A673 (cell line): ENCODE data around the gene FAM114A2. TPM values are rescaled to one million over a fixed set of nuclear protein-coding genes. Genes with fewer than 3 reads are reported as not detected.
A peak's percentile ranks its signal among the peaks of the same experiment; 100 is the strongest.

ENCODE experiments used
- BruUV-seq: library from RNA; stranded (reverse); fragments of 400-500 nt; replicated peaks from 2 replicates; lab custom pipeline; 2021; lab: Mats Ljungman, UMichigan
- CTCF ChIA-PET: fragments of 300-600 bp; sonication (Branson Sonifier 250); formaldehyde crosslinking; loops from one replicate; lab custom pipeline; 2022; ENCODE audit warnings: antibody characterized with exemption; lab: Charles Lee
- POLR2A ChIA-PET: fragments of 300-600 bp; sonication (Branson Sonifier 250); formaldehyde crosslinking; loops from one replicate; lab custom pipeline; 2022; ENCODE audit warnings: antibody characterized with exemption; ENCODE audit not compliant: low non-redundant PET; lab: Charles Lee
- DNase-seq: peaks from one replicate; pipeline ENCODE4 v3.0.0-alpha.2; 2015; ENCODE audit warnings: low spot score
- H3K27ac ChIP-seq: fragments of 200-600 bp; sonication (generic); 2 replicates; pipeline ENCODE4 v1.5.1; 2016; ENCODE audit warnings: mixed run types, low read depth, mild to moderate bottlenecking, mixed read lengths, antibody characterized with exemption, low read length; ENCODE audit not compliant: poor library complexity, severe bottlenecking
- H3K27me3 ChIP-seq: fragments of 200-600 bp; sonication (generic); replicated peaks from 2 replicates; pipeline ENCODE4 v1.6.1; 2017; ENCODE audit warnings: mixed run types, low read depth, mild to moderate bottlenecking, mixed read lengths, antibody characterized with exemption, low read length; ENCODE audit not compliant: insufficient read depth, poor library complexity
- H3K36me3 ChIP-seq: fragments of 200-600 bp; sonication (generic); 2 replicates; pipeline ENCODE4 v1.6.1; 2016; ENCODE audit warnings: mixed run types, mild to moderate bottlenecking, mixed read lengths, antibody characterized with exemption, low read length; ENCODE audit not compliant: insufficient read depth, poor library complexity, severe bottlenecking
- H3K4me1 ChIP-seq: fragments of 200-600 bp; sonication (generic); 2 replicates; pipeline ENCODE4 v1.6.1; 2017; ENCODE audit warnings: mixed run types, mild to moderate bottlenecking, mixed read lengths, antibody characterized with exemption, low read length; ENCODE audit not compliant: insufficient read depth, poor library complexity, severe bottlenecking
- H3K4me3 ChIP-seq: fragments of 200-600 bp; sonication (generic); 2 replicates; pipeline ENCODE4 v1.5.1; 2016; ENCODE audit warnings: low read depth, mixed run types, mild to moderate bottlenecking, mixed read lengths, low read length; ENCODE audit not compliant: poor library complexity, severe bottlenecking
- H3K9me3 ChIP-seq: fragments of 200-600 bp; sonication (generic); 2 replicates; pipeline ENCODE4 v1.6.1; 2016; ENCODE audit warnings: mixed run types, low read depth, mild to moderate bottlenecking, mixed read lengths, antibody characterized with exemption, low read length; ENCODE audit not compliant: poor library complexity, severe bottlenecking
- CTCF ChIP-seq: fragments of 300-800, 200-600 bp; sonication (generic); conservative IDR thresholded peaks from 2 replicates; pipeline ENCODE4 v1.5.1; 2017; ENCODE audit warnings: low read depth, mild to moderate bottlenecking, antibody characterized with exemption, low read length, moderate library complexity, mixed read lengths
- EZH2 ChIP-seq: fragments of 200-600 bp; sonication (generic); IDR thresholded peaks from 2 replicates; pipeline ENCODE4 v1.6.1; 2017; ENCODE audit warnings: borderline replicate concordance, low read depth, mild to moderate bottlenecking, mixed read lengths, antibody characterized with exemption, low read length; ENCODE audit not compliant: poor library complexity, severe bottlenecking
- intact Hi-C: fragments of 100-400 bp; cut with micrococcal nuclease; formaldehyde crosslinking; loops from one replicate; pipeline ENCODE4 v1.10.0; 2022; ENCODE audit not compliant: unreplicated experiment
- total RNA-seq: library from RNA; stranded (reverse); gene quantifications from 2 replicates; pipeline ENCODE4 v1.2.3, GENCODE V29; 2021

The FAM114A2 gene
- total RNA-seq, 1 experiment from 2014 or later, result 23.5 TPM

GRCh38 chr5:153974131-153974812, 64.4 kb downstream of the FAM114A2 start:
- Histone ChIP-seq H3K9me3 (no peaks in the 10 kb centered on the region), H3K27ac (no peak overlapping the region), H3K4me3 (no peak overlapping the region), H3K36me3 (no peaks in the 10 kb centered on the region), H3K4me1 (no peaks in the 10 kb centered on the region), H3K27me3 (no peaks in the 10 kb centered on the region)
- intact Hi-C loops, result loop anchor here (1.0 to 5.0 kb wide), 3 partner anchors 208 to 636 kb away; no protein-coding TSS in a partner anchor
- no peak for TF ChIP-seq EZH2
- TF ChIP-seq CTCF, result peak; percentile 75
- peak; percentile 57 for DNase-seq
- BruUV-seq, result no TSS peak
- POLR2A ChIA-PET, result interaction anchor here (0.6 to 0.7 kb wide), 2 partner anchors 416 to 505 kb away, joined by 3 to 9 read pairs; no protein-coding TSS in a partner anchor
- CTCF ChIA-PET, result interaction anchor here (0.6 to 2.4 kb wide), 8 partner anchors 206 to 1441 kb away, joined by 3 to 11 read pairs (median 4); partner anchors contain the start of gene GALNT10

GRCh38 chr5:153972240-153972639, 66.5 kb downstream of the FAM114A2 start:
- ChIA-PET CTCF (no interaction called here), POLR2A (no interaction called here)
- no TSS peak for BruUV-seq
- TF ChIP-seq CTCF (no peak), EZH2 (no peak)
- no peak for DNase-seq
- Histone ChIP-seq H3K4me1 (no peaks in the 10 kb centered on the region), H3K9me3 (no peaks in the 10 kb centered on the region), H3K27me3 (no peaks in the 10 kb centered on the region), H3K36me3 (no peaks in the 10 kb centered on the region), H3K4me3 (no peak overlapping the region), H3K27ac (no peak overlapping the region)
- intact Hi-C loops, result loop anchor here (5.0 kb wide), 1 partner anchor 210 kb away; no protein-coding TSS in a partner anchor

GRCh38 chr5:153970496-153970895, 68.2 kb downstream of the FAM114A2 start:
- no peaks in the 10 kb centered on the region for H3K4me1 ChIP-seq
- ChIA-PET POLR2A (no interaction called here), CTCF (no interaction called here)
- H3K27ac ChIP-seq, result no peak overlapping the region
- no peak overlapping the region for H3K4me3 ChIP-seq
- no peak for TF ChIP-seq EZH2
- no peak for TF ChIP-seq CTCF
- no peak for DNase-seq
- H3K36me3 ChIP-seq, result no peaks in the 10 kb centered on the region
- BruUV-seq, result no TSS peak
- no peaks in the 10 kb centered on the region for H3K9me3 ChIP-seq
- no peaks in the 10 kb centered on the region for H3K27me3 ChIP-seq
- intact Hi-C loops, result loop anchor here (5.0 kb wide), 1 partner anchor 212 kb away; no protein-coding TSS in a partner anchor
